GM21737 (cell line): ENCODE results near the gene EFR3B.
A peak's percentile ranks its signal among the peaks of the same experiment; 100 is the strongest.
"Not testable (repeated sequence)": the region's sequence is repeated elsewhere in the genome, so short reads cannot be mapped to it uniquely, and the experiment has no call there.

Experiments
- ATAC-seq: cut with Tn5 transposase; IDR thresholded peaks from one replicate; pipeline ENCODE4 v1.9.1; 2021; ENCODE audit warnings: mild to moderate bottlenecking, moderate library complexity; ENCODE audit not compliant: unreplicated experiment

The EFR3B gene

GRCh38 chr2:25041928-25042320 is at the start of gene EFR3B:
EFR3B (plus strand) TSS chr2:25042076; CDS start chr2:25042313, 237 bp downstream.
- ATAC-seq, result peak; percentile 97

GRCh38 chr2:24993406-24994145 is 48.3 kb upstream of the EFR3B start:
- no peak for ATAC-seq

- ATAC-seq, result no peak
Observed at GRCh38 chr2:24994146-24994724, 47.6 kb upstream of the EFR3B start.

- ATAC-seq, result not testable (repeated sequence)
Observed at GRCh38 chr2:24999097-24999496, 42.8 kb upstream of the EFR3B start.

- no peak for ATAC-seq
Observed at GRCh38 chr2:25000036-25000435, 41.8 kb upstream of the EFR3B start.

GRCh38 chr2:25000503-25001324 is 41.2 kb upstream of the EFR3B start:
- no peak for ATAC-seq

- ATAC-seq, result no peak
Observed at GRCh38 chr2:25001325-25001637, 40.6 kb upstream of the EFR3B start.

GRCh38 chr2:25002066-25002465 is 39.8 kb upstream of the EFR3B start:
- ATAC-seq, result no peak

GRCh38 chr2:25009954-25010353 is 31.9 kb upstream of the EFR3B start:
- no peak for ATAC-seq

- ATAC-seq, result not testable (repeated sequence)
Observed at GRCh38 chr2:25011342-25011741, 30.5 kb upstream of the EFR3B start.

- no peak for ATAC-seq
Observed at GRCh38 chr2:25014631-25015030, 27.2 kb upstream of the EFR3B start.

GRCh38 chr2:25018681-25019080 is 23.2 kb upstream of the EFR3B start:
- ATAC-seq, result no peak

- ATAC-seq, result no peak
Observed at GRCh38 chr2:25021791-25022362, 20.0 kb upstream of the EFR3B start.

GRCh38 chr2:25023333-25023732 is 18.5 kb upstream of the EFR3B start:
- no peak for ATAC-seq

- ATAC-seq, result no peak
Observed at GRCh38 chr2:25025229-25026007, 16.5 kb upstream of the EFR3B start.

- no peak for ATAC-seq
Observed at GRCh38 chr2:25026008-25026530, 15.8 kb upstream of the EFR3B start.

- ATAC-seq, result no peak
Observed at GRCh38 chr2:25029183-25029554, 12.7 kb upstream of the EFR3B start.

GRCh38 chr2:25030702-25031101 is 11.2 kb upstream of the EFR3B start:
- no peak for ATAC-seq

- no peak for ATAC-seq
Observed at GRCh38 chr2:25032094-25032493, 9.8 kb upstream of the EFR3B start.

- ATAC-seq, result no peak
Observed at GRCh38 chr2:25032901-25033300, 9.0 kb upstream of the EFR3B start.

GRCh38 chr2:25034081-25034480 is 7.8 kb upstream of the EFR3B start:
- no peak for ATAC-seq
